ENCODE results near the gene ANAPC5. TPM values are rescaled to one million over a fixed set of nuclear protein-coding genes. Genes with fewer than 3 reads are reported as not detected.
"Not testable (repeated sequence)": the region's sequence is repeated elsewhere in the genome, so short reads cannot be mapped to it uniquely, and the experiment has no call there.

The ANAPC5 gene
- total RNA-seq, 1 experiment from 2014 or later = 124 TPM

- in situ Hi-C loops (cut with HindIII; ENCODE audit: low pct_unique_long_range_greater_than_20kb, low sequenced_read_pairs) = no loop called here
- no peak for DNase-seq (ENCODE audit: low read depth)
Observed at GRCh38 chr12:121295116-121295745, 57.0 kb downstream of the ANAPC5 start.

- DNase-seq (ENCODE audit: low read depth) = no peak
- in situ Hi-C loops (cut with HindIII; ENCODE audit: low pct_unique_long_range_greater_than_20kb, low sequenced_read_pairs) = no loop called here
Observed at GRCh38 chr12:121294151-121294889, 57.9 kb downstream of the ANAPC5 start.

GRCh38 chr12:121293603-121294002 lies 58.6 kb downstream of the ANAPC5 start:
- in situ Hi-C loops (cut with HindIII; ENCODE audit: low pct_unique_long_range_greater_than_20kb, low sequenced_read_pairs) = no loop called here
- no peak for DNase-seq (ENCODE audit: low read depth)

GRCh38 chr12:121290410-121290809 lies 61.8 kb downstream of the ANAPC5 start:
- in situ Hi-C loops (cut with HindIII; ENCODE audit: low pct_unique_long_range_greater_than_20kb, low sequenced_read_pairs) = no loop called here

GRCh38 chr12:121289962-121290361 lies 62.2 kb downstream of the ANAPC5 start:
- DNase-seq (ENCODE audit: low read depth) = no peak
- in situ Hi-C loops (cut with HindIII; ENCODE audit: low pct_unique_long_range_greater_than_20kb, low sequenced_read_pairs) = no loop called here

More at GRCh38 chr12:121290410-121290809, 61.8 kb downstream of the ANAPC5 start:
- no peak for DNase-seq (ENCODE audit: low read depth)

GRCh38 chr12:121288986-121289385 lies 63.2 kb downstream of the ANAPC5 start:
- in situ Hi-C loops (cut with HindIII; ENCODE audit: low pct_unique_long_range_greater_than_20kb, low sequenced_read_pairs) = no loop called here
- no peak for DNase-seq (ENCODE audit: low read depth)

- in situ Hi-C loops (cut with HindIII; ENCODE audit: low pct_unique_long_range_greater_than_20kb, low sequenced_read_pairs) = no loop called here
- no peak for DNase-seq (ENCODE audit: low read depth)
Observed at GRCh38 chr12:121288158-121288845, 63.9 kb downstream of the ANAPC5 start.

GRCh38 chr12:121287267-121287954 lies 64.8 kb downstream of the ANAPC5 start:
- in situ Hi-C loops (cut with HindIII; ENCODE audit: low pct_unique_long_range_greater_than_20kb, low sequenced_read_pairs) = no loop called here
- no peak for DNase-seq (ENCODE audit: low read depth)

- in situ Hi-C loops (cut with HindIII; ENCODE audit: low pct_unique_long_range_greater_than_20kb, low sequenced_read_pairs) = no loop called here
- no peak for DNase-seq (ENCODE audit: low read depth)
Observed at GRCh38 chr12:121285856-121286255, 66.4 kb downstream of the ANAPC5 start.

GRCh38 chr12:121284551-121285390 lies 67.4 kb downstream of the ANAPC5 start:
- no peak for DNase-seq (ENCODE audit: low read depth)
- in situ Hi-C loops (cut with HindIII; ENCODE audit: low pct_unique_long_range_greater_than_20kb, low sequenced_read_pairs) = no loop called here

GRCh38 chr12:121283841-121284240 lies 68.4 kb downstream of the ANAPC5 start:
- in situ Hi-C loops (cut with HindIII; ENCODE audit: low pct_unique_long_range_greater_than_20kb, low sequenced_read_pairs) = no loop called here

GRCh38 chr12:121283388-121283787 lies 68.8 kb downstream of the ANAPC5 start:
- DNase-seq (ENCODE audit: low read depth) = no peak
- in situ Hi-C loops (cut with HindIII; ENCODE audit: low pct_unique_long_range_greater_than_20kb, low sequenced_read_pairs) = no loop called here

More at GRCh38 chr12:121283841-121284240, 68.4 kb downstream of the ANAPC5 start:
- DNase-seq (ENCODE audit: low read depth) = no peak

GRCh38 chr12:121282910-121283309 lies 69.3 kb downstream of the ANAPC5 start:
- in situ Hi-C loops (cut with HindIII; ENCODE audit: low pct_unique_long_range_greater_than_20kb, low sequenced_read_pairs); DNase-seq (ENCODE audit: low read depth): not testable (repeated sequence)

GRCh38 chr12:121282072-121282742 lies 70.0 kb downstream of the ANAPC5 start:
- DNase-seq (ENCODE audit: low read depth) = no peak
- in situ Hi-C loops (cut with HindIII; ENCODE audit: low pct_unique_long_range_greater_than_20kb, low sequenced_read_pairs) = no loop called here

- DNase-seq (ENCODE audit: low read depth); in situ Hi-C loops (cut with HindIII; ENCODE audit: low pct_unique_long_range_greater_than_20kb, low sequenced_read_pairs): not testable (repeated sequence)
Observed at GRCh38 chr12:121281116-121281515, 71.1 kb downstream of the ANAPC5 start.

- DNase-seq (ENCODE audit: low read depth); in situ Hi-C loops (cut with HindIII; ENCODE audit: low pct_unique_long_range_greater_than_20kb, low sequenced_read_pairs): not testable (repeated sequence)
Observed at GRCh38 chr12:121280531-121280930, 71.7 kb downstream of the ANAPC5 start.

- DNase-seq (ENCODE audit: low read depth) = no peak
- in situ Hi-C loops (cut with HindIII; ENCODE audit: low pct_unique_long_range_greater_than_20kb, low sequenced_read_pairs) = no loop called here
Observed at GRCh38 chr12:121279507-121279915, 72.7 kb downstream of the ANAPC5 start.
